OCI-LY1 (cell line): ENCODE data around the gene ACY1.

Source experiments
- H2AFZ ChIP-seq: fragments of 200-600 bp; sonication (generic), shearing (Covaris generic); 2 replicates; pipeline ENCODE4 v1.6.0; 2014; ENCODE audit warnings: antibody characterized with exemption, mild to moderate bottlenecking, low read length
- H3F3A ChIP-seq: fragments of 200-600 bp; sonication (generic), shearing (Covaris generic); 2 replicates; pipeline ENCODE4 v1.6.0; 2014; ENCODE audit warnings: mild to moderate bottlenecking, antibody characterized with exemption, low read length, moderate library complexity; ENCODE audit not compliant: insufficient read depth
- H3K27ac ChIP-seq: fragments of 200-600 bp; sonication (generic); 2 replicates; pipeline ENCODE4 v1.5.1; 2014; ENCODE audit warnings: low read length, mixed run types, mild to moderate bottlenecking, low read depth; ENCODE audit not compliant: poor library complexity, severe bottlenecking
- H3K27me3 ChIP-seq: fragments of 200-600 bp; sonication (generic); 2 replicates; pipeline ENCODE4 v1.6.0; 2014; ENCODE audit warnings: antibody characterized with exemption, mild to moderate bottlenecking, low read length, moderate library complexity; ENCODE audit not compliant: insufficient read depth
- H3K36me3 ChIP-seq: fragments of 200-600 bp; sonication (generic); 2 replicates; pipeline ENCODE4 v1.6.1; 2014; ENCODE audit warnings: mild to moderate bottlenecking, antibody characterized with exemption, low read length, moderate library complexity, mixed read lengths; ENCODE audit not compliant: insufficient read depth
- H3K4me1 ChIP-seq: fragments of 200-600 bp; sonication (generic); 2 replicates; pipeline ENCODE4 v1.5.1; 2014; ENCODE audit warnings: mild to moderate bottlenecking, low read length, moderate library complexity; ENCODE audit not compliant: insufficient read depth, severe bottlenecking
- H3K4me2 ChIP-seq: fragments of 200-600 bp; sonication (generic), shearing (Covaris generic); 2 replicates; pipeline ENCODE4 v1.6.1; 2014; ENCODE audit warnings: low read length
- H3K4me3 ChIP-seq: fragments of 200-600 bp; sonication (generic); 2 replicates; pipeline ENCODE4 v1.5.1; 2014; ENCODE audit warnings: low read length, low read depth, mild to moderate bottlenecking, mixed read lengths; ENCODE audit not compliant: poor library complexity, severe bottlenecking
- H3K79me2 ChIP-seq: fragments of 200-600 bp; shearing (Covaris generic); 2 replicates; pipeline ENCODE4 v1.6.1; 2016; ENCODE audit warnings: mixed run types, low read length, mixed read lengths; ENCODE audit not compliant: insufficient read depth
- H3K9ac ChIP-seq: fragments of 200-600 bp; sonication (generic), shearing (Covaris generic); 2 replicates; pipeline ENCODE4 v1.6.1; 2014; ENCODE audit warnings: mild to moderate bottlenecking, low read length, mixed read lengths
- H3K9me2 ChIP-seq: fragments of 200-600 bp; sonication (generic), shearing (Covaris generic); 2 replicates; pipeline ENCODE4 v1.6.1; 2014; ENCODE audit warnings: low read depth, mild to moderate bottlenecking, low read length, mixed read lengths
- H3K9me3 ChIP-seq: fragments of 200-600 bp; shearing (Covaris generic); 2 replicates; pipeline ENCODE4 v1.6.1; 2014; ENCODE audit warnings: low read length, mixed read lengths
- H4K20me1 ChIP-seq: fragments of 200-600 bp; sonication (generic), shearing (Covaris generic); 2 replicates; pipeline ENCODE4 v1.6.0; 2016; ENCODE audit warnings: mild to moderate bottlenecking, low read length; ENCODE audit not compliant: insufficient read depth
- CTCF ChIP-seq: fragments of 200-600 bp; sonication (generic), shearing (Covaris generic); IDR thresholded peaks from 2 replicates; pipeline ENCODE4 v1.5.1; 2017; ENCODE audit warnings: mild to moderate bottlenecking, antibody characterized with exemption, low read length, moderate library complexity, mixed read lengths
- EZH2 ChIP-seq: fragments of 200-600 bp; sonication (generic), shearing (Covaris generic); IDR thresholded peaks from 2 replicates; pipeline ENCODE4 v1.8.0; 2017; ENCODE audit warnings: borderline replicate concordance, mixed run types, mild to moderate bottlenecking, antibody characterized with exemption, low read length, moderate library complexity, mixed read lengths

Gene ACY1

GRCh38 chr3:51982838-51983577, at the start of gene ACY1:
TSS of gene ACY1 (plus strand) at chr3:51983535. CDS start at chr3:51984065, 530 bp downstream.
- Histone ChIP-seq H4K20me1 (no peaks in the 10 kb centered on the region), H3K27me3 (no peaks in the 10 kb centered on the region), H3K9me2 (no peaks in the 10 kb centered on the region), H3K79me2 (no peaks in the 10 kb centered on the region), H3F3A (no peaks in the 10 kb centered on the region), H3K4me2 (peak within 1 kb of the TSS; percentile 87), H3K36me3 (peaks cover 4% of the 10 kb centered on the region; the same call in 1 of the 2 replicates), H3K9me3 (no peaks in the 10 kb centered on the region), H3K4me3 (peak within 1 kb of the TSS; percentile 68), H3K9ac (peak within 1 kb of the TSS; percentile 72), H2AFZ (no peak within 1 kb of the TSS), H3K4me1 (peaks cover 20% of the 10 kb centered on the region), H3K27ac (peak within 1 kb of the TSS; percentile 43)
- no peak for TF ChIP-seq CTCF
- TF ChIP-seq EZH2 = no peak

GRCh38 chr3:51934139-51934850, 49.0 kb upstream of the ACY1 start:
- Histone ChIP-seq H3K9me2 (no peaks in the 10 kb centered on the region), H3K9ac (no peak overlapping the region)

More at GRCh38 chr3:51934139-51934850, 49.0 kb upstream of the ACY1 start:
- Histone ChIP-seq H3K79me2 (no peaks in the 10 kb centered on the region), H4K20me1 (no peaks in the 10 kb centered on the region), H3K27me3 (no peaks in the 10 kb centered on the region), H3K36me3 (peaks cover 59% of the 10 kb centered on the region), H3K4me1 (peaks cover under 1% of the 10 kb centered on the region), H3K4me2 (no peak overlapping the region), H3K9me3 (no peaks in the 10 kb centered on the region), H2AFZ (no peak overlapping the region), H3F3A (no peaks in the 10 kb centered on the region), H3K27ac (no peak overlapping the region), H3K4me3 (no peak overlapping the region)
- TF ChIP-seq CTCF (no peak), EZH2 (no peak)
